ENCODE results near the gene HLA-C. TPM values are rescaled to one million over a fixed set of nuclear protein-coding genes. Genes with fewer than 3 reads are reported as not detected.
"Not testable (repeated sequence)": the region's sequence is repeated elsewhere in the genome, so short reads cannot be mapped to it uniquely, and the experiment has no call there.

HLA-C gene
- total RNA-seq, 4 donors from 2014 or later: 106 to 510 (median 336) TPM

DNA sequence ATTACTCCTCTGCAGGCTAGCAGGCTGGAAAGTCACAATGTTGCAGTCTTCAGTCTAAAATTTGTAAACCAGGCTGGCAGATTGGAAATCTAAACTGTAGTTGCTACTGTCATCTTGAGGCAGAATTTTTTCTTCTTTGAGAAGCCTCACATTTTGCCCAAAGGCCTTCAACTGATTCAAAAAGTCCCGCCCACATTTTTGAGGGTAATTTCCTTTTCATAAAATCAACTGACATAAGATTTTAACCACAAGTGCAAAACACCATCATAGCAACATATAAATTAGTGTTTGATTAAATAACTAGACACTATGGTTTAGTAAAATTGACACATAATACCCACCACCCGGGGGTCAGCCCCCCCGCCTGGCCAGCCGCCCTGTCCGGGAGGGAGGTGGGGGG, 28.4 kb downstream of the HLA-C start:
- no peak for DNase-seq (ENCODE audit: low spot score in 2 of 2)
- Histone ChIP-seq H3K9me3 (no peaks in the 10 kb centered on the region), H3K4me3 (no peak overlapping the region), H3K4me1 (no peaks in the 10 kb centered on the region), H3K27me3 (peaks cover 2% of the 10 kb centered on the region), H3K27ac (no peak overlapping the region), H3K36me3 (no peaks in the 10 kb centered on the region)
- 57% methylated on average over 1 of the region's 5 CpGs for WGBS
- TF ChIP-seq EP300 (IDR thresholded peaks at IDR 0.05): no peak
- no peak for TF ChIP-seq POLR2A (IDR thresholded peaks at IDR 0.05)
- TF ChIP-seq, protein P1, sequence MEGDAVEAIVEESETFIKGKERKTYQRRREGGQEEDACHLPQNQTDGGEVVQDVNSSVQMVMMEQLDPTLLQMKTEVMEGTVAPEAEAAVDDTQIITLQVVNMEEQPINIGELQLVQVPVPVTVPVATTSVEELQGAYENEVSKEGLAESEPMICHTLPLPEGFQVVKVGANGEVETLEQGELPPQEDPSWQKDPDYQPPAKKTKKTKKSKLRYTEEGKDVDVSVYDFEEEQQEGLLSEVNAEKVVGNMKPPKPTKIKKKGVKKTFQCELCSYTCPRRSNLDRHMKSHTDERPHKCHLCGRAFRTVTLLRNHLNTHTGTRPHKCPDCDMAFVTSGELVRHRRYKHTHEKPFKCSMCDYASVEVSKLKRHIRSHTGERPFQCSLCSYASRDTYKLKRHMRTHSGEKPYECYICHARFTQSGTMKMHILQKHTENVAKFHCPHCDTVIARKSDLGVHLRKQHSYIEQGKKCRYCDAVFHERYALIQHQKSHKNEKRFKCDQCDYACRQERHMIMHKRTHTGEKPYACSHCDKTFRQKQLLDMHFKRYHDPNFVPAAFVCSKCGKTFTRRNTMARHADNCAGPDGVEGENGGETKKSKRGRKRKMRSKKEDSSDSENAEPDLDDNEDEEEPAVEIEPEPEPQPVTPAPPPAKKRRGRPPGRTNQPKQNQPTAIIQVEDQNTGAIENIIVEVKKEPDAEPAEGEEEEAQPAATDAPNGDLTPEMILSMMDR (IDR thresholded peaks at IDR 0.05): no peak
- no peak for TF ChIP-seq POLR2AphosphoS5 (IDR thresholded peaks at IDR 0.05)

DNA sequence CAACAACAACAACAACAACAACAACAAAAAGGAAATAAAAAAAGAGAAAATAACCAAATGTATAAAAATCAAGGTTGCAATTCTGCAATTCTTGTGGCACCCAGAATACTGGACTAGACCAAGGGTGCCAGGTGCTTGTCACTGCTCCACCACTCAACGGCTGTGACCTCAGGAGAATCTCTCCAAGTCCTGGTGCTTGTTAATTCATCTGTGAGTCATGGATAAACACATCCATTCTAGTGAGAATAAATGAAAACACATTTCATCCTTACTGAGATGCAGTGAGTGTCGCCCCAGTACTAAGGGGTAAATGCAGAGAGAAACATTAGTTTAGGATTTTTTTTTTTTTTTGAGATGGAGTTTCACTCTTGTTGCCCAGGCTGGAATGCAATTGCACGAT, 32.0 kb downstream of the HLA-C start:
- WGBS: 34% methylated on average over 3 of the region's 3 CpGs

DNA sequence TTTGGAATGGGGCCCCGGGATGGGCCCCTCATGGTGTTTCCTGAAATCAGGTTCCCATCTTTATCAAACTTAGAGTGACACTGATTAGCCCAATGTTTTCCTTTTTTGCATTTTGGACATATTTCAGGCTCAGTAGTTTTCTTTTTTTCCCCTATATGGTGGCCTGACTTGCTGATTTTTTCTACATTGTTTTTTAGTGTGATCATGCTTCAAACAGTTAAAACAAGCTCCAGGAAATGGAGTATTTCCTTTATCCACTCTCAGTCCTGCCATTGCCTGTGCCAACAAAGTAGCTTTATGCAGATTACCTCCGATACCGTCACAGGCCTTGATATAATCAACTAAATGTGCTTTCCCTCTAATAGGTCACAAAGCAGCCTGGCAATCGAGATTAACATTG, 37.8 kb downstream of the HLA-C start:
- H3K9me3 ChIP-seq; DNase-seq (ENCODE audit: low spot score in 2 of 2); H3K36me3 ChIP-seq; H3K4me3 ChIP-seq; H3K27me3 ChIP-seq; H3K27ac ChIP-seq; H3K4me1 ChIP-seq: not testable (repeated sequence)
- WGBS: 24% methylated on average over 4 of the region's 4 CpGs

More for the DNA sequence above, 32.0 kb downstream of the HLA-C start:
- H3K27me3 ChIP-seq: peaks cover 6% of the 10 kb centered on the region
- no peaks in the 10 kb centered on the region for H3K36me3 ChIP-seq
- DNase-seq (ENCODE audit: low spot score in 2 of 2): no peak
- no peaks in the 10 kb centered on the region for H3K4me1 ChIP-seq
- no peaks in the 10 kb centered on the region for H3K9me3 ChIP-seq
- no peak overlapping the region for H3K27ac ChIP-seq
- H3K4me3 ChIP-seq: no peak overlapping the region
- TF ChIP-seq POLR2AphosphoS5 (IDR thresholded peaks at IDR 0.05): no peak
- TF ChIP-seq POLR2A (IDR thresholded peaks at IDR 0.05): no peak
- no peak for TF ChIP-seq EP300 (IDR thresholded peaks at IDR 0.05)
- TF ChIP-seq, protein P1 (IDR thresholded peaks at IDR 0.05): no peak

DNA sequence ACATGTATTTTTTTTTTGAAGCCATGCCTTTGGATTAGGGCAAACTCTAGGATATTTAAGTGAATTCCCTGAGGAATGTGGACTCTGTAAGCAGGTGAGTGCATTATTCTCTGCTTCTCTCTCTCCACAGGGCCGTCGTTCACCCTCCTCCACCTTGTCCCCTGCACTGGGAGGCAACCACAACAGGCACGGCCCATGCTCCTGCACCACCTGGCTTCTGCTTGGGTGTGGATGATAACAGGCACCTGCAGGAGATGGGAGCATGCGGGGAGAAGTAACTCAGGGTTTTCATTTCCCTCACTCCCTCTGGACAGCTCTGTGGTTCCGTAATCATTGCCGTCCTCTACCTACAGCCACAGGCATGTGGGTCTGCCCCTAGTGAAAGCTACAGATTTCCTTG, 43.4 kb downstream of the HLA-C start:
- no peaks in the 10 kb centered on the region for H3K9me3 ChIP-seq
- no peaks in the 10 kb centered on the region for H3K27me3 ChIP-seq
- no peak overlapping the region for H3K4me3 ChIP-seq
- no peak for DNase-seq (ENCODE audit: low spot score in 2 of 2)
- no peaks in the 10 kb centered on the region for H3K36me3 ChIP-seq
- 67% methylated on average over 6 of the region's 6 CpGs for WGBS
- no peaks in the 10 kb centered on the region for H3K4me1 ChIP-seq
- TF ChIP-seq POLR2A (IDR thresholded peaks at IDR 0.05): no peak
- TF ChIP-seq, protein P1 (IDR thresholded peaks at IDR 0.05): no peak
- no peak overlapping the region for H3K27ac ChIP-seq

DNA sequence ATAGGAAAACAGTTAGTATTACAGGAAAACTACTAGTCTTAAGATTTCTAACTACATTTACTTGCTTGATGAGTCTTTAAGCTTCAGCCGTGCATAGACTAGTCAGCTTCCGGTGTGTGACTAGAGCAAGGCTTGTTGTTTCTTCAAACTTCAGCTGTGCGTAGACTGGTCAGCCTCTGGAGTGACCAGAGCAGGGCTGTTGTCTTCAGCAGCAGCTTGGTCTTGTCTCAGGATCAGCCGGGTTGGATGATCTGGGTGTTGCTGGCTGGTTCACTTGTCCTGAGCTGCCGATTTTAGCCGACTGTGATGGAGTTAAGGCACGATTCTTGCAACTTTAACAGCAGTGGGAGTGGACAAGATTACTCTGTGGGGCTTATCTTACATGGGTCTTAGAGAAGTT, 44.7 kb downstream of the HLA-C start:
- no peaks in the 10 kb centered on the region for H3K36me3 ChIP-seq
- WGBS: 80% methylated on average over 7 of the region's 7 CpGs
- H3K9me3 ChIP-seq: no peaks in the 10 kb centered on the region
- TF ChIP-seq EP300 (IDR thresholded peaks at IDR 0.05): no peak
- no peak for TF ChIP-seq POLR2AphosphoS5 (IDR thresholded peaks at IDR 0.05)
- no peak for TF ChIP-seq POLR2A (IDR thresholded peaks at IDR 0.05)
- TF ChIP-seq, protein P1 (IDR thresholded peaks at IDR 0.05): no peak
- DNase-seq (ENCODE audit: low spot score in 2 of 2): no peak
- no peaks in the 10 kb centered on the region for H3K27me3 ChIP-seq
- H3K4me1 ChIP-seq: no peaks in the 10 kb centered on the region
- H3K4me3 ChIP-seq: no peak overlapping the region
- H3K27ac ChIP-seq: no peak overlapping the region

DNA sequence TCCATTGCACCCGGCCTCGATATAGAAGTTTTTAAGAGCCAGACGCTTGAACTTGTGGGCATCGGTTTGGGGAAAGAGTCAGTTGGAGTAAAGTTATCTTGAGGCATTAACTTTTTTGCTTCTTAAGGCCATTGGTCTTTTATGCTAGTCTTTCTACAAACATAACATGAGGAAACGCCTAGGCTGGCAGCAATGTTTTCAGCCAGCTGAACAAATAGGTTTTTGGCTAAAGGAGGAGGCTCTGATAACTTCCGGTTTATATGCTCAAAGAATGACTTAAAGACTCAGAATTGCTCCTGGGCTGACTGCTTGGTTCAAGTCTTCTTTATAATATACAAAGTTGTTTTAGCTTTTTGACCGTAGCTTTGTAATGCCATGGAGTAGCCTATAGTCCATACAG, 46.2 kb downstream of the HLA-C start:
- WGBS: 82% methylated on average over 7 of the region's 7 CpGs
- no peak overlapping the region for H3K27ac ChIP-seq

More for the DNA sequence above, 46.2 kb downstream of the HLA-C start:
- no peak overlapping the region for H3K4me3 ChIP-seq
- no peaks in the 10 kb centered on the region for H3K36me3 ChIP-seq
- no peaks in the 10 kb centered on the region for H3K9me3 ChIP-seq
- H3K27me3 ChIP-seq: no peaks in the 10 kb centered on the region
- no peak for TF ChIP-seq EP300 (IDR thresholded peaks at IDR 0.05)
- TF ChIP-seq POLR2A (IDR thresholded peaks at IDR 0.05): no peak
- TF ChIP-seq, protein P1 (IDR thresholded peaks at IDR 0.05): no peak
- TF ChIP-seq POLR2AphosphoS5 (IDR thresholded peaks at IDR 0.05): no peak
- DNase-seq (ENCODE audit: low spot score in 2 of 2): no peak
- H3K4me1 ChIP-seq: no peaks in the 10 kb centered on the region
